VCaP (cell line): ENCODE data around the gene ACTR1A.

ENCODE experiments used
- H3K27ac ChIP-seq: fragments of 450-650 bp; 2 replicates; pipeline ENCODE4 v1.5.1; 2017
- CTCF ChIP-seq: fragments of 450-650 bp; conservative IDR thresholded peaks from 2 replicates; pipeline ENCODE4 v1.5.1; 2017; ENCODE audit warnings: mild to moderate bottlenecking, moderate library complexity

ACTR1A gene

GRCh38 chr10:102514487-102515311 is 12.2 kb upstream of the ACTR1A start:
- TF ChIP-seq CTCF, result no peak
- no peak overlapping the region; the same call in 1 of the 2 replicates for H3K27ac ChIP-seq

GRCh38 chr10:102511583-102512274 is 9.2 kb upstream of the ACTR1A start:
- no peak for TF ChIP-seq CTCF
- H3K27ac ChIP-seq, result peak overlapping the region; percentile 90

- no peak for TF ChIP-seq CTCF
- peak overlapping the region; percentile 90 for H3K27ac ChIP-seq
These were observed 6.9 kb upstream of the ACTR1A start for GRCh38 chr10:102509387-102509786.

- no peak for TF ChIP-seq CTCF
- peak overlapping the region; percentile 90 for H3K27ac ChIP-seq
These were observed 6.0 kb upstream of the ACTR1A start for GRCh38 chr10:102508506-102508905.

DNA sequence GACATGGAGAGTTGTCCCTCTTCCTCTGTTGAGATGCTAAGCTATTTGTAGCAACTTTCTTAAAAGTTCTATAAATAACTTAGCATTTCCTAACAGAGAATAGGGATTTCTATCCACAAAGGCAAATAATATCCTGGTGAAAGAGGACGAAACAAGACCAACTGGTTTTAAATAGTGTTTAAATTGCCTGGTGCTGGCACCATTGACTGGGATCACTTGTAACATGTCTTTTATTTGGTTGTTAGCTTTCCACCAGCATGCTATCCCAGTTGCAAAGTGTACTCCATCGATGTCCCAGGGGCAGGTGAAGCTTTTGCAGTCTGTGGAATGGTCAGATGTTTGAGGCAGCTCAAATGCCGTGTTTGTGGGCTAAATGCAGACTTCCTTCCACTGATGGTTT is 5.0 kb upstream of the ACTR1A start:
- no peak for TF ChIP-seq CTCF

GRCh38 chr10:102505462-102506115 is 3.1 kb upstream of the ACTR1A start:
- TF ChIP-seq CTCF, result no peak
- peak overlapping the region; percentile 90 for H3K27ac ChIP-seq

More for the DNA sequence above, 5.0 kb upstream of the ACTR1A start:
- H3K27ac ChIP-seq, result peak overlapping the region; percentile 90

GRCh38 chr10:102504976-102505300 is 2.4 kb upstream of the ACTR1A start:
- TF ChIP-seq CTCF, result no peak

More at GRCh38 chr10:102504976-102505300, 2.4 kb upstream of the ACTR1A start:
- H3K27ac ChIP-seq, result peak overlapping the region; percentile 90
